NT2/D1 (cell line): ENCODE measurements around the gene ULK4.

Source experiments
- DNase-seq: peaks from one replicate; pipeline ENCODE4 v3.0.0-alpha.2; 2011; ENCODE audit warnings: low read depth, low spot score
- H3K27me3 ChIP-seq: 2 replicates; pipeline ENCODE4 v1.6.0; 2011; ENCODE audit warnings: mild to moderate bottlenecking; ENCODE audit not compliant: insufficient read length, insufficient read depth
- H3K36me3 ChIP-seq: 2 replicates; pipeline ENCODE4 v1.6.1; 2011; ENCODE audit warnings: mild to moderate bottlenecking, low read length, mixed read lengths; ENCODE audit not compliant: insufficient read depth, insufficient read length
- H3K4me1 ChIP-seq: 2 replicates; pipeline ENCODE4 v1.5.1; 2011; ENCODE audit not compliant: insufficient read depth, insufficient read length
- H3K4me3 ChIP-seq: 2 replicates; pipeline ENCODE4 v1.5.1; 2011; ENCODE audit warnings: low read depth; ENCODE audit not compliant: insufficient read length
- H3K9ac ChIP-seq: 2 replicates; pipeline ENCODE4 v1.6.0; 2011; ENCODE audit warnings: low read depth; ENCODE audit not compliant: insufficient read length
- H3K9me3 ChIP-seq: 2 replicates; pipeline ENCODE4 v1.5.1; 2011; ENCODE audit warnings: mild to moderate bottlenecking, low read length; ENCODE audit not compliant: insufficient read depth
- SUZ12 ChIP-seq: IDR thresholded peaks from 2 replicates; pipeline ENCODE4 v1.6.1; 2011; ENCODE audit not compliant: insufficient read length, insufficient read depth; ENCODE audit errors: extremely low read depth
- YY1 ChIP-seq: IDR thresholded peaks from 2 replicates; pipeline ENCODE4 v1.6.1; 2011; ENCODE audit not compliant: insufficient read length, insufficient read depth
- ZNF274 ChIP-seq: IDR thresholded peaks from 2 replicates; pipeline ENCODE4 v1.6.1; 2011; ENCODE audit warnings: mild to moderate bottlenecking, low read depth, low read length

ULK4 gene

DNA sequence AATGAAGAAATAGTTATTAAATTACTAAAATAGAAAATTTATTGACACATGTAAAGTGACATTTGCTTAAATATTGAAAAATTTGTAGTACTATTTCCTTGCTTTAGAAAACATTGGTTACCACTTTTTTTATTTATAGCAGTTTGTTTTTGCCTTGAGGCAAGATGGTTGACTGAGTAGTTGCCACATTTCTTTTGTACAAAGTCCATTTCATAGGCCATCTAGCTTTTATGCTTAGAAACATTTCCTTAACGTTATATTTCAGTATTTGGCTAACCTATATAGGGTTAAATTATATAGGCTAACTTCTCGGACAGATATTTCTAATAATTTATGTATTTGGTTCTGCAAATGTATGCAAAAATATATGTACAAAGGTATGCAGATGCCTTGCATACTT is 745.5 kb downstream of the ULK4 start:
- no peak overlapping the region for H3K4me3 ChIP-seq
- no peak for TF ChIP-seq YY1
- no peak for TF ChIP-seq ZNF274
- H3K27me3 ChIP-seq: no peaks in the 10 kb centered on the region
- H3K9me3 ChIP-seq: no peaks in the 10 kb centered on the region
- no peak overlapping the region for H3K9ac ChIP-seq
- H3K36me3 ChIP-seq: peaks cover 9% of the 10 kb centered on the region
- peaks cover 3% of the 10 kb centered on the region for H3K4me1 ChIP-seq
- DNase-seq: no peak

DNA sequence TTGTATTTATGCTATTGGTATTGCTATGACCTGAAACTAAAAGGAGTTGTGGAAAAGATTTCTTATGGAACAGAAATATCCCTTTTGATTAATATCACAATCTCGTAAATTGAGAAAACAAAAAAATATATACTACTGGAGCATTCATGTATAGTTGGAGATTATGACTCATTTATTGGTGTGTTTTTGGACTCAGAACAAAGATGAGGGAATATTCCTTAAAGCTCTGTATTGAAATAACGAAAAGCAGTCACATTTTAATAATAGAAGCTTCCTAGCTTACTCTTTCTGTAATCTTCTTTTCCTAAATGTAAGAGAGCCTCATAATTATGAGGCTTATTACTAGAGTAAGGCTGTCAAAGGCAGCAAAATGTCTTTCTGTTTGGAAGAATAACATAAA is 748.3 kb downstream of the ULK4 start:
- TF ChIP-seq YY1 (no peak), ZNF274 (no peak), SUZ12 (no peak)
- Histone ChIP-seq H3K36me3 (peaks cover 21% of the 10 kb centered on the region), H3K9me3 (no peaks in the 10 kb centered on the region), H3K27me3 (no peaks in the 10 kb centered on the region), H3K4me1 (peaks cover 3% of the 10 kb centered on the region), H3K4me3 (no peak overlapping the region), H3K9ac (no peak overlapping the region)
- DNase-seq: no peak

DNA sequence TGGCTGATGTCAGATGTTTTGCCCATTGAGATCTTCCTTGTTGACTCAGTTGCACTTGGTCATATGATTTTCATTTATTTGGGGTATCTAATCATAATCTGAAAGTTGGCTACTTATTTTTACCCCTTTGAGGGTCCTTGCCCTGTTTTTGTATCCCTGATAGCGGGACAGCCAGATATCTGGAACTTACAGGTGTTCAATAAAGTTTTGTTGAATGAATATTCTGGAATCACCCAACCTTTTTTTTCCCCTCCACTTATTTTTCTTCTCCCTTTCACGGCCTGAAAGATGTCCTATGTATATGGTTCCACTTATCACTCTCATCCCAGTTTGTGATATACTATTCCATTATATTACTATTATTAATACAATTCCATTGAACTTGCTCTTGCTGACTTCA is 749.8 kb downstream of the ULK4 start:
- Histone ChIP-seq H3K4me1 (peaks cover 3% of the 10 kb centered on the region), H3K36me3 (peaks cover 21% of the 10 kb centered on the region)
- TF ChIP-seq YY1 (no peak), SUZ12 (no peak), ZNF274 (no peak)

DNA sequence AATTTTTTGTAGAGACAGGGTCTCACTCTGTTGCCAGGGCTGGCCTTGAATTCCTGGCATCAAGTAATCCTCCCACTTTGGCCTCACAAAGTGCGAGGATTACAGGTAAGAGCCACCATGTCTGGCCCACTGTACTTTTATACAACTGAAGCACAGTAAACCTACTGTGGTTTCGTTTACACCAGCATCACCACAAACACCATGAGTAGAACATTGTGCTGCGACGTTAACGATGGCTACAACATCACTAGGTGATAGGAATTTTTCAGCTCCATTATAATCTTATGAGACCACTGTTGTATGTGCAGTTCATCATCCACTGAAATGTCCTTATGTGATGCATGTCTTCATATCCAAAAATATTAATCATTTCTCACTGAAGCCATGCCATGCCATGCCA is 750.9 kb downstream of the ULK4 start:
- Histone ChIP-seq H3K27me3 (no peaks in the 10 kb centered on the region), H3K4me3 (no peak overlapping the region), H3K9ac (no peak overlapping the region), H3K9me3 (no peaks in the 10 kb centered on the region), H3K36me3 (peaks cover 21% of the 10 kb centered on the region), H3K4me1 (peaks cover 3% of the 10 kb centered on the region)
- TF ChIP-seq YY1: no peak
- TF ChIP-seq ZNF274: no peak
- no peak for DNase-seq

More for the DNA sequence above, 749.8 kb downstream of the ULK4 start:
- Histone ChIP-seq H3K27me3 (no peaks in the 10 kb centered on the region), H3K9ac (no peak overlapping the region), H3K9me3 (no peaks in the 10 kb centered on the region), H3K4me3 (no peak overlapping the region)
- DNase-seq: no peak

DNA sequence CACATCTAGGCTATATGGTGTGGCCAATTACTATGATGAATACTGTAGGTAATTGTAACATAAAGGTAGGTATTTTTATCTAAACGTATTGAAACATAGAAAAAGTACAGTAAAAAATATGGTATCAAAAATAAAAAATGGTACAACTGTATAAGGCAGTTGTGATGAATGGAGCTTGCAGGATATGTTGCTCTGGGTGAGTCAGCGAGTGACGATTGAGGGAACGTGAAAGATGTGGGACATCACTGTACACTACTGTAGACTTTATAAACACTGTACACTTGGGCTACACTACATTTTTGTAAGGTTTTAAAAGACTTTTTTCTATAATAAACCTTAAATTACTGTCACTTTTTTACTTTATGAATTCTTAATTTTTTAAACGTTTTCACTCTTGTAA is 752.3 kb downstream of the ULK4 start:
- Histone ChIP-seq H3K9me3 (no peaks in the 10 kb centered on the region), H3K36me3 (peaks cover 21% of the 10 kb centered on the region), H3K4me3 (no peak overlapping the region), H3K4me1 (peaks cover 3% of the 10 kb centered on the region), H3K9ac (no peak overlapping the region), H3K27me3 (no peaks in the 10 kb centered on the region)
- TF ChIP-seq YY1 (no peak), ZNF274 (no peak), SUZ12 (no peak)
- DNase-seq: no peak

DNA sequence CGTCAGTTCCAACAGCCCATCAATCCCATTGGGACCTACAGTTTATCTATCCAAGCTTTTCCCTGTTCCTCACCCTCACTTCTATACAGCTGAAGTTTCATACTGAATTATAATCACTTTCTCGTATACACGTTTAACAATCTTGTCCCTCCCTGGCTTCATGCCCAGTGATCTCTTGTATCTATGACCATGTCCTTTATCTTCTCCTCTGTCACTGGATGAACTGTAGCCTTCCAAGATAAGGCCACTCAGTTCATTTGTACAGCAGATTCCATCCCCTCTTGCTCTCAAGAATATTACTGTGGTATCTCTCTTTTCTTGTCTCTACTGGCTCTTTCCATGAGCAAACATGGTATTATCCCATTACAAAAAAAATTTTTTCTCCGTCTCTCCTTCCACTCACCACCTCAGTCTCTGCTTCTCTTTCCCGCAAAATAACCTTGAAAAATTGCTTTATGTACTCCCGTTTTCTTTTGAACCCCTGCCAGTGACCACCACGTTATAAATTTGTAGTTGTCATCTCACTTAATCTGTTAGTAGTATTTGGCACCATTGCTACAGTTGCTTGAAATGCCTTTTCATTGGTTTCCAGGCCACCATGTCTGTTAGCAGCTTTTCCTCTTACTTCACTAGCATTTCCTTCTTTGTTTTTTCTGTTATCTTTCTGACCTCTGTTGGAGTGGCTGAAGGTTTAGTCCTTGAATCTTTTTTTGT is 753.2 kb downstream of the ULK4 start:
- no peak for DNase-seq
- H3K9me3 ChIP-seq: no peaks in the 10 kb centered on the region
- no peak overlapping the region for H3K4me3 ChIP-seq
- TF ChIP-seq YY1: no peak
- TF ChIP-seq SUZ12: no peak
- TF ChIP-seq ZNF274: no peak
- no peak overlapping the region for H3K9ac ChIP-seq
- H3K4me1 ChIP-seq: no peaks in the 10 kb centered on the region
- H3K36me3 ChIP-seq: peaks cover 23% of the 10 kb centered on the region
- H3K27me3 ChIP-seq: no peaks in the 10 kb centered on the region

DNA sequence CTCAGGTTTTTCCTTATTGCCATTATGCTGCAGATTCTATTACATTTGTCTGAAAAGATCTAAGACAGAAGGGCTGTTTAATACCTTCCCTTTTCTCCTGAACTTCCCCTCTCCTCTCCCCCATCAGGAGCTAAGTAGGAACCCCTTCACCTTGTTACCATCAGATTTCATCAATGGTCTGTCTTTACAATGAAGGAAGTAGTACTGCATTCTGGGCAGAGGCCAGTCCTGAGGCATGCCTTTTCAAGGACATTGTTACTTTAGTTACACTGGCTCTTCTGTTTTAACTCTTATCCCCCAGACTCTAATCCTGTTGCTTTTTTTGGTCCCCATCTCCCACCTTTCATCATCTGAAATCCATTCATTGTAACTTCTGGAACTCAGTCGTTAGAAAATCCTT is 754.5 kb downstream of the ULK4 start:
- TF ChIP-seq YY1: no peak
- no peak for TF ChIP-seq SUZ12
- no peak for TF ChIP-seq ZNF274
- Histone ChIP-seq H3K36me3 (peaks cover 25% of the 10 kb centered on the region), H3K9me3 (no peaks in the 10 kb centered on the region), H3K4me3 (no peak overlapping the region), H3K27me3 (no peaks in the 10 kb centered on the region), H3K9ac (no peak overlapping the region), H3K4me1 (no peaks in the 10 kb centered on the region)
- no peak for DNase-seq

DNA sequence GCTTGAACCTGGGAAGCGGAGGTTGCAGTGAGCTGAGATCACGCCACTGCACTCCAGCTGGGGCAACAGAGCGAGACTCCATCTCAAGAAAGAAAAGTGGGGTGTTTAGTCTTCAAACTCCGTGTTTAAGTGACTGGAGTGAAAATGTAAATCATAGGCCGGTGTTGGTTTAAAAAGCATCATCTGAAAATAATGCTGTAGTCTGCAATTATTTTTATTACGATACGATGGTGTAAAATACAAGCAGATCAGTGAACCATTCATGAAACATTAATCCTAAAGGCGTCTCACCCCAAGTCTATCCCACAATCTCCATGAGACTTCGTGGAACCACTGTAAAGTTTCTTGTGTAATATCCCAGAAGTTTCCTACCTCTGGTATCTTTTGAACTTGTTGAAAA is 756.3 kb downstream of the ULK4 start:
- TF ChIP-seq YY1 (no peak), SUZ12 (no peak), ZNF274 (no peak)
- Histone ChIP-seq H3K36me3 (peaks cover 15% of the 10 kb centered on the region), H3K9ac (no peak overlapping the region), H3K4me1 (no peaks in the 10 kb centered on the region), H3K9me3 (no peaks in the 10 kb centered on the region), H3K4me3 (no peak overlapping the region), H3K27me3 (no peaks in the 10 kb centered on the region)
- no peak for DNase-seq
